HEK293 (cell line): ENCODE results near the gene LATS1.

Experiments used
- BCL11A ChIP-seq: fragments of 450-650 bp; formaldehyde crosslinking; IDR thresholded peaks from 2 replicates; pipeline ENCODE4 v1.5.1; 2016; ENCODE audit warnings: low read depth, missing biosample characterization, missing genetic modification characterization
- GFI1B ChIP-seq: fragments of 450-650 bp; formaldehyde crosslinking; IDR thresholded peaks from 2 replicates; pipeline ENCODE4 v1.5.1; 2016; ENCODE audit warnings: missing biosample characterization, missing genetic modification characterization
- GLI4 ChIP-seq: fragments of 450-650 bp; formaldehyde crosslinking; IDR thresholded peaks from 2 replicates; pipeline ENCODE4 v1.5.1; 2016; ENCODE audit warnings: missing biosample characterization, missing genetic modification characterization
- MEIS1 ChIP-seq: sonication (generic); formaldehyde crosslinking; IDR thresholded peaks from 2 replicates; pipeline ENCODE4 v1.8.1; 2022; ENCODE audit warnings: missing genetic modification reagents, mild to moderate bottlenecking, borderline replicate concordance
- SCRT2 ChIP-seq: fragments of 450-650 bp; formaldehyde crosslinking; IDR thresholded peaks from 2 replicates; pipeline ENCODE4 v1.5.1; 2016; ENCODE audit warnings: missing biosample characterization, missing genetic modification characterization
- ZBTB20 ChIP-seq: fragments of 450-650 bp; formaldehyde crosslinking; IDR thresholded peaks from 2 replicates; pipeline ENCODE4 v1.5.1; 2016; ENCODE audit warnings: missing biosample characterization, missing genetic modification characterization
- ZFP3 ChIP-seq: fragments of 450-650 bp; formaldehyde crosslinking; IDR thresholded peaks from 2 replicates; pipeline ENCODE4 v1.5.1; 2016; ENCODE audit warnings: low read depth, missing biosample characterization, missing genetic modification characterization
- ZNF114 ChIP-seq: fragments of 450-650 bp; formaldehyde crosslinking; IDR thresholded peaks from 2 replicates; pipeline ENCODE4 v1.5.0; 2017; ENCODE audit warnings: missing biosample characterization, missing genetic modification characterization
- ZNF132 ChIP-seq: fragments of 450-650 bp; formaldehyde crosslinking; IDR thresholded peaks from 2 replicates; pipeline ENCODE4 v1.5.1; 2017; ENCODE audit warnings: missing biosample characterization, missing genetic modification characterization, borderline replicate concordance
- ZNF133 ChIP-seq: fragments of 450-650 bp; formaldehyde crosslinking; IDR thresholded peaks from 2 replicates; pipeline ENCODE4 v1.5.1; 2016; ENCODE audit warnings: missing biosample characterization, missing genetic modification characterization
- ZNF155 ChIP-seq: fragments of 450-650 bp; formaldehyde crosslinking; IDR thresholded peaks from 2 replicates; pipeline ENCODE4 v1.5.1; 2016; ENCODE audit warnings: missing biosample characterization, missing genetic modification characterization
- ZNF214 ChIP-seq: fragments of 450-650 bp; formaldehyde crosslinking; IDR thresholded peaks from 2 replicates; pipeline ENCODE4 v1.5.1; 2017; ENCODE audit warnings: missing biosample characterization, mild to moderate bottlenecking, missing genetic modification characterization, borderline replicate concordance
- ZNF223 ChIP-seq: fragments of 450-650 bp; formaldehyde crosslinking; IDR thresholded peaks from 2 replicates; pipeline ENCODE4 v1.5.1; 2016; ENCODE audit warnings: missing biosample characterization, missing genetic modification characterization
- ZNF239 ChIP-seq: fragments of 450-650 bp; formaldehyde crosslinking; IDR thresholded peaks from 2 replicates; pipeline ENCODE4 v1.5.1; 2016; ENCODE audit warnings: missing biosample characterization, missing genetic modification characterization
- ZNF266 ChIP-seq: fragments of 450-650 bp; formaldehyde crosslinking; IDR thresholded peaks from 2 replicates; pipeline ENCODE4 v1.5.1; 2016; ENCODE audit warnings: missing biosample characterization, missing genetic modification characterization, low read depth
- ZNF274 ChIP-seq, 2 experiments: fragments of 200-500 bp in 1 of 2; fragments of 450-650 bp in 1 of 2; sonication (Bioruptor generic) in 1 of 2; formaldehyde crosslinking in 1 of 2; IDR thresholded peaks; 2 replicates each; pipeline versions ENCODE4 v1.5.1 to v1.6.1; 2014 to 2016; ENCODE audit warnings: borderline replicate concordance in 1 of 2, inconsistent platforms in 1 of 2, low read length in 1 of 2, missing biosample characterization in 1 of 2, missing genetic modification characterization in 1 of 2
- ZNF335 ChIP-seq: fragments of 450-650 bp; formaldehyde crosslinking; conservative IDR thresholded peaks from 2 replicates; pipeline ENCODE4 v1.5.1; 2016; ENCODE audit warnings: missing biosample characterization, missing genetic modification characterization
- ZNF341 ChIP-seq: fragments of 450-650 bp; formaldehyde crosslinking; IDR thresholded peaks from 2 replicates; pipeline ENCODE4; 2016; ENCODE audit warnings: low read depth, missing biosample characterization, missing genetic modification characterization
- ZNF48 ChIP-seq: fragments of 450-650 bp; formaldehyde crosslinking; IDR thresholded peaks from 2 replicates; pipeline ENCODE4 v1.5.1; 2016; ENCODE audit warnings: missing biosample characterization, missing genetic modification characterization
- ZNF501 ChIP-seq: fragments of 450-650 bp; formaldehyde crosslinking; IDR thresholded peaks from 2 replicates; pipeline ENCODE4 v1.5.1; 2016; ENCODE audit warnings: missing biosample characterization, missing genetic modification characterization
- ZNF521 ChIP-seq: fragments of 450-650 bp; formaldehyde crosslinking; IDR thresholded peaks from 2 replicates; pipeline ENCODE4 v1.5.1; 2017; ENCODE audit warnings: missing biosample characterization, mild to moderate bottlenecking, missing genetic modification characterization
- ZNF530 ChIP-seq: fragments of 450-650 bp; formaldehyde crosslinking; IDR thresholded peaks from 2 replicates; pipeline ENCODE4 v1.5.1; 2016; ENCODE audit warnings: low read depth, missing biosample characterization, missing genetic modification characterization
- ZNF596 ChIP-seq: fragments of 450-650 bp; IDR thresholded peaks from 2 replicates; pipeline ENCODE4 v1.5.0; 2018; ENCODE audit warnings: missing biosample characterization, mild to moderate bottlenecking, missing genetic modification characterization, moderate library complexity
- ZNF701 ChIP-seq: fragments of 450-650 bp; formaldehyde crosslinking; IDR thresholded peaks from 2 replicates; pipeline ENCODE4 v1.5.1; 2016; ENCODE audit warnings: missing biosample characterization, missing genetic modification characterization
- ZNF76 ChIP-seq: fragments of 450-650 bp; formaldehyde crosslinking; IDR thresholded peaks from 2 replicates; pipeline ENCODE4; 2016; ENCODE audit warnings: low read depth, missing biosample characterization, missing genetic modification characterization, borderline replicate concordance
- TF ChIP-seq, protein P1 (sequence below): fragments of 450-650 bp; formaldehyde crosslinking; conservative IDR thresholded peaks from 2 replicates; pipeline ENCODE4 v1.5.1; 2016; ENCODE audit warnings: low read depth, missing biosample characterization, missing genetic modification characterization
- TF ChIP-seq, protein P2 (sequence below): fragments of 450-650 bp; formaldehyde crosslinking; IDR thresholded peaks from 2 replicates; pipeline ENCODE4; 2016; ENCODE audit warnings: missing biosample characterization, missing genetic modification characterization
- TF ChIP-seq, protein P3 (sequence below): fragments of 450-650 bp; formaldehyde crosslinking; IDR thresholded peaks from 2 replicates; pipeline ENCODE4 v1.5.1; 2016; ENCODE audit warnings: missing biosample characterization, missing genetic modification characterization
- TF ChIP-seq, protein P4 (sequence below): sonication (generic); formaldehyde crosslinking; IDR thresholded peaks from 2 replicates; pipeline ENCODE4 v1.8.1; 2022; ENCODE audit warnings: mild to moderate bottlenecking, moderate library complexity, missing genetic modification reagents

Gene LATS1

DNA sequence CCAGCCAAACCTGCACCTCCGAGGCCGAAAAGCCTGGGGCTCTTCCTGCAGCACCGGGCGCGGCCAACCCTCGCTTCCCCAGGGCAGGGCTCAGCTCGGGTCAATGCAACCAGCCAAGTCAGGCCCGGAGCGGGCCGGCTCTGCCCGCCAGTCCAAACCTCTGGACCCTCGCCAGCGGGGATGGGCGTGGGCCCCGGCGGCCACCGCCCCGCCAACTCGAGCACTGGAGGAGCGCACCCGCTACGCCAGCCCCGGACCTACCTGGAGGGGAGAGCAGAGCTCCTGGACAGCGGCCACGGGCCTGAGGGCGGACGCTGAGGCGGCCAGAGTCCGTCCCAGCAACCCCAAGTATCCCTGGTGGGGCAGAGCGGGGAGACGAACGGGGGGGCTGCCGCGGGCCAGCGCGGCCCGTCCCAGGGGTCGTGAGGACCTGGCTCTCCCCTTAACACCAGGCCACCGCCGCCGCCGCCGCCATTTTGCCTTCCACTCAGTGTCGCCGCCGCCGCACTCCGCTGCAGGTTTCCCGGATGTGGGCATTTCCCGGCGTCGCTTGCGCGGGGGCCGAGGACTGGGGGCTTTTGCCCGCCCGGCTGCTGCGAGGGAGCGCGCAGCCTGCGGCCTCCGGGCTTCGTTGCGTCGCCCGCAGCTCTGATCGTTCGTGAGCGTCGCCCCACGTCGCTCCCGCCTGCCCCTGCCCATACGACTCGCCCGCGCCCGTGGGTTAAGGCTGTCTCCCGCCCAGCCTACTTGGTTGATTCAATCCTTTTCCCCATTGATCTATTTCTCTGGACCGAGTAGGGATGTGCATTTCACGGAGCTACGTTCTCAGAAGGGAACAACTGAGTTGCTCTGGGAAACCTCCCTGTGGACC is at the start of gene LATS1 (continued):
- TF ChIP-seq, protein P1, sequence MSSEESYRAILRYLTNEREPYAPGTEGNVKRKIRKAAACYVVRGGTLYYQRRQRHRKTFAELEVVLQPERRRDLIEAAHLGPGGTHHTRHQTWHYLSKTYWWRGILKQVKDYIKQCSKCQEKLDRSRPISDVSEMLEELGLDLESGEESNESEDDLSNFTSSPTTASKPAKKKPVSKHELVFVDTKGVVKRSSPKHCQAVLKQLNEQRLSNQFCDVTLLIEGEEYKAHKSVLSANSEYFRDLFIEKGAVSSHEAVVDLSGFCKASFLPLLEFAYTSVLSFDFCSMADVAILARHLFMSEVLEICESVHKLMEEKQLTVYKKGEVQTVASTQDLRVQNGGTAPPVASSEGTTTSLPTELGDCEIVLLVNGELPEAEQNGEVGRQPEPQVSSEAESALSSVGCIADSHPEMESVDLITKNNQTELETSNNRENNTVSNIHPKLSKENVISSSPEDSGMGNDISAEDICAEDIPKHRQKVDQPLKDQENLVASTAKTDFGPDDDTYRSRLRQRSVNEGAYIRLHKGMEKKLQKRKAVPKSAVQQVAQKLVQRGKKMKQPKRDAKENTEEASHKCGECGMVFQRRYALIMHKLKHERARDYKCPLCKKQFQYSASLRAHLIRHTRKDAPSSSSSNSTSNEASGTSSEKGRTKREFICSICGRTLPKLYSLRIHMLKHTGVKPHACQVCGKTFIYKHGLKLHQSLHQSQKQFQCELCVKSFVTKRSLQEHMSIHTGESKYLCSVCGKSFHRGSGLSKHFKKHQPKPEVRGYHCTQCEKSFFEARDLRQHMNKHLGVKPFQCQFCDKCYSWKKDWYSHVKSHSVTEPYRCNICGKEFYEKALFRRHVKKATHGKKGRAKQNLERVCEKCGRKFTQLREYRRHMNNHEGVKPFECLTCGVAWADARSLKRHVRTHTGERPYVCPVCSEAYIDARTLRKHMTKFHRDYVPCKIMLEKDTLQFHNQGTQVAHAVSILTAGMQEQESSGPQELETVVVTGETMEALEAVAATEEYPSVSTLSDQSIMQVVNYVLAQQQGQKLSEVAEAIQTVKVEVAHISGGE (tag by site-specific recombination): peak; percentile 96
- TF ChIP-seq ZNF76 (peak; percentile 92), ZNF133 (no peak), ZBTB20 (peak; percentile 89; the same call in 1 of the 2 replicates), ZNF132 (tag by site-specific recombination) (no peak), ZNF335 (tag by site-specific recombination) (peak; percentile 79), ZNF701 (tag by site-specific recombination) (no peak), SCRT2 (tag by site-specific recombination) (0 out of 2 replicates have a peak, but pooled peaks have one; percentile 14), ZNF114 (tag by site-specific recombination) (no peak), GFI1B (tag by site-specific recombination) (no peak), ZNF341 (tag by site-specific recombination) (peak; percentile 70; the same call in 1 of the 2 replicates), ZNF521 (tag by site-specific recombination) (no peak), ZNF48 (tag by site-specific recombination) (no peak), ZNF155 (tag by site-specific recombination) (no peak), ZNF596 (tag by site-specific recombination) (no peak), ZFP3 (tag by site-specific recombination) (no peak), ZNF530 (tag by site-specific recombination) (no peak), MEIS1 (CRISPR knock-in tag) (peak; percentile 37; the same call in 1 of the 2 replicates), ZNF223 (no peak), BCL11A (tag by site-specific recombination) (no peak; the same call in 1 of the 2 replicates), ZNF239 (tag by site-specific recombination) (no peak), ZNF501 (tag by site-specific recombination) (peak; percentile 92), ZNF266 (tag by site-specific recombination) (no peak), GLI4 (tag by site-specific recombination) (peak; percentile 57; the same call in 1 of the 2 replicates), ZNF214 (tag by site-specific recombination) (no peak), ZNF274 (IDR thresholded peaks at IDR 0.05; ENCODE audit: low read length) (no peak), ZNF274 (tag by site-specific recombination; IDR thresholded peaks at IDR 0.05; ENCODE audit: borderline replicate concordance) (no peak)
- TF ChIP-seq, protein P2, sequence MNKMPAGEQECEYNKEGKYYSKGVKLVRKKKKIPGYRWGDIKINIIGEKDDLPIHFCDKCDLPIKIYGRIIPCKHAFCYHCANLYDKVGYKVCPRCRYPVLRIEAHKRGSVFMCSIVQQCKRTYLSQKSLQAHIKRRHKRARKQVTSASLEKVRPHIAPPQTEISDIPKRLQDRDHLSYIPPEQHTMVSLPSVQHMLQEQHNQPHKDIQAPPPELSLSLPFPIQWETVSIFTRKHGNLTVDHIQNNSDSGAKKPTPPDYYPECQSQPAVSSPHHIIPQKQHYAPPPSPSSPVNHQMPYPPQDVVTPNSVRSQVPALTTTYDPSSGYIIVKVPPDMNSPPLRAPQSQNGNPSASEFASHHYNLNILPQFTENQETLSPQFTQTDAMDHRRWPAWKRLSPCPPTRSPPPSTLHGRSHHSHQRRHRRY: peak; percentile 23; the same call in 1 of the 2 replicates
- TF ChIP-seq, protein P3, sequence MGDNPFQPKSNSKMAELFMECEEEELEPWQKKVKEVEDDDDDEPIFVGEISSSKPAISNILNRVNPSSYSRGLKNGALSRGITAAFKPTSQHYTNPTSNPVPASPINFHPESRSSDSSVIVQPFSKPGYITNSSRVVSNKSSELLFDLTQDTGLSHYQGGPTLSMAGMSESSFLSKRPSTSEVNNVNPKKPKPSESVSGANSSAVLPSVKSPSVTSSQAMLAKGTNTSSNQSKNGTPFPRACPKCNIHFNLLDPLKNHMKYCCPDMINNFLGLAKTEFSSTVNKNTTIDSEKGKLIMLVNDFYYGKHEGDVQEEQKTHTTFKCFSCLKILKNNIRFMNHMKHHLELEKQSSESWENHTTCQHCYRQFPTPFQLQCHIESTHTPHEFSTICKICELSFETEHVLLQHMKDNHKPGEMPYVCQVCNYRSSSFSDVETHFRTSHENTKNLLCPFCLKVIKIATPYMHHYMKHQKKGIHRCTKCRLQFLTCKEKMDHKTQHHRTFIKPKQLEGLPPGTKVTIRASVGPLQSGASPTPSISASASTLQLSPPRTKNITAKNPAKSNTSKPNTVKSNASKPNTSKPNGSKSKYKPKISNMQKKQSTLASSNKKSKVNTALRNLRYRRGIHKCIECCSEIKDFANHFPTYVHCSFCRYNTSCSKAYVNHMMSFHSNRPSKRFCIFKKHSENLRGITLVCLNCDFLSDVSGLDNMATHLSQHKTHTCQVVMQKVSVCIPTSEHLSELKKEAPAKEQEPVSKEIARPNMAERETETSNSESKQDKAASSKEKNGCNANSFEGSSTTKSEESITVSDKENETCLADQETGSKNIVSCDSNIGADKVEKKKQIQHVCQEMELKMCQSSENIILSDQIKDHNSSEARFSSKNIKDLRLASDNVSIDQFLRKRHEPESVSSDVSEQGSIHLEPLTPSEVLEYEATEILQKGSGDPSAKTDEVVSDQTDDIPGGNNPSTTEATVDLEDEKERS (tag by site-specific recombination): no peak
- TF ChIP-seq, protein P4, sequence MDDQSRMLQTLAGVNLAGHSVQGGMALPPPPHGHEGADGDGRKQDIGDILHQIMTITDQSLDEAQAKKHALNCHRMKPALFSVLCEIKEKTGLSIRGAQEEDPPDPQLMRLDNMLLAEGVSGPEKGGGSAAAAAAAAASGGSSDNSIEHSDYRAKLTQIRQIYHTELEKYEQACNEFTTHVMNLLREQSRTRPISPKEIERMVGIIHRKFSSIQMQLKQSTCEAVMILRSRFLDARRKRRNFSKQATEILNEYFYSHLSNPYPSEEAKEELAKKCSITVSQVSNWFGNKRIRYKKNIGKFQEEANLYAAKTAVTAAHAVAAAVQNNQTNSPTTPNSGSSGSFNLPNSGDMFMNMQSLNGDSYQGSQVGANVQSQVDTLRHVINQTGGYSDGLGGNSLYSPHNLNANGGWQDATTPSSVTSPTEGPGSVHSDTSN (CRISPR knock-in tag): peak; percentile 91
